IPS DF 6.9 (cell line): ENCODE results near the gene PTCD2.
"Not testable (repeated sequence)": the region's sequence is repeated elsewhere in the genome, so short reads cannot be mapped to it uniquely, and the experiment has no call there.

ENCODE experiments used
- DNase-seq: peaks from one replicate; pipeline ENCODE4 v3.0.0-alpha.2; 2013; ENCODE audit warnings: low read depth, low spot score
- H3K27ac ChIP-seq: one replicate; pipeline ENCODE4 v1.5.1; 2013; ENCODE audit warnings: low read length, control low read depth
- H3K27me3 ChIP-seq: 2 replicates; pipeline ENCODE4 v1.6.1; 2013; ENCODE audit warnings: mild to moderate bottlenecking, low read length; ENCODE audit not compliant: control insufficient read depth, insufficient read depth
- H3K36me3 ChIP-seq: 2 replicates; pipeline ENCODE4 v1.6.1; 2013; ENCODE audit warnings: low read length; ENCODE audit not compliant: control insufficient read depth, insufficient read depth
- H3K4me1 ChIP-seq: 2 replicates; pipeline ENCODE4 v1.6.1; 2013; ENCODE audit warnings: low read length; ENCODE audit not compliant: control insufficient read depth, insufficient read depth
- H3K4me3 ChIP-seq: 2 replicates; pipeline ENCODE4 v1.5.1; 2013; ENCODE audit warnings: mild to moderate bottlenecking, low read length
- H3K9me3 ChIP-seq: 2 replicates; pipeline ENCODE4 v1.6.1; 2013; ENCODE audit warnings: low read length, inconsistent platforms; ENCODE audit not compliant: control insufficient read depth, insufficient read depth
- WGBS: extraction: QIAGEN DNeasy Blood & Tissue Kit; methylation state at CpG from one replicate; pipeline ENCODE4 v1.1.7; 2013; ENCODE audit warnings: mixed read lengths, missing lambda C conversion rate; ENCODE audit not compliant: insufficient read length, insufficient coverage; 5-methylcytosine and 5-hydroxymethylcytosine counted together

Gene PTCD2

GRCh38 chr5:72313141-72313540 lies 7.0 kb upstream of the PTCD2 start:
- Histone ChIP-seq H3K9me3 (no peaks in the 10 kb centered on the region), H3K27ac (no peak overlapping the region), H3K36me3 (peaks cover 5% of the 10 kb centered on the region; the same call in 1 of the 2 replicates), H3K27me3 (no peaks in the 10 kb centered on the region), H3K4me3 (no peak overlapping the region), H3K4me1 (peaks cover 2% of the 10 kb centered on the region; the same call in 1 of the 2 replicates)
- no peak for DNase-seq
- WGBS = no CpG with 5 or more reads among the region's 1 CpG

GRCh38 chr5:72314571-72315172 lies 5.5 kb upstream of the PTCD2 start:
- no peak for DNase-seq
- WGBS = no CpG with 5 or more reads among the region's 3 CpGs
- H3K27ac ChIP-seq = no peak overlapping the region
- H3K9me3 ChIP-seq = no peaks in the 10 kb centered on the region
- H3K4me1 ChIP-seq = no peaks in the 10 kb centered on the region
- H3K4me3 ChIP-seq = no peak overlapping the region
- peaks cover 5% of the 10 kb centered on the region; the same call in 1 of the 2 replicates for H3K36me3 ChIP-seq
- H3K27me3 ChIP-seq = no peaks in the 10 kb centered on the region

GRCh38 chr5:72319435-72319975 lies 668 bp upstream of the PTCD2 start:
- H3K27me3 ChIP-seq, H3K9me3 ChIP-seq, DNase-seq, H3K4me1 ChIP-seq, H3K27ac ChIP-seq, H3K36me3 ChIP-seq: not testable (repeated sequence)
- H3K4me3 ChIP-seq = peak overlapping the region; percentile 74; the same call in 1 of the 2 replicates
- WGBS = no CpG with 5 or more reads among the region's 28 CpGs

- H3K4me1 ChIP-seq = no peaks in the 10 kb centered on the region
- WGBS = no CpG with 5 or more reads among the region's 5 CpGs
- H3K4me3 ChIP-seq = no peak overlapping the region
- H3K27me3 ChIP-seq = no peaks in the 10 kb centered on the region
- H3K36me3 ChIP-seq = no peaks in the 10 kb centered on the region
- no peaks in the 10 kb centered on the region for H3K9me3 ChIP-seq
- DNase-seq = no peak
- H3K27ac ChIP-seq = no peak overlapping the region
These were observed 4.1 kb downstream of the PTCD2 start for GRCh38 chr5:72324189-72324825.

- Histone ChIP-seq H3K9me3 (no peaks in the 10 kb centered on the region), H3K4me3 (no peak overlapping the region), H3K4me1 (no peaks in the 10 kb centered on the region), H3K36me3 (no peaks in the 10 kb centered on the region), H3K27ac (no peak overlapping the region), H3K27me3 (no peaks in the 10 kb centered on the region)
- no CpG with 5 or more reads among the region's 4 CpGs for WGBS
- DNase-seq = no peak
These were observed 5.6 kb downstream of the PTCD2 start for GRCh38 chr5:72325566-72326305.

GRCh38 chr5:72326306-72326649 lies 6.1 kb downstream of the PTCD2 start:
- Histone ChIP-seq H3K27ac (no peak overlapping the region), H3K4me1 (no peaks in the 10 kb centered on the region), H3K4me3 (no peak overlapping the region), H3K9me3 (no peaks in the 10 kb centered on the region), H3K36me3 (no peaks in the 10 kb centered on the region), H3K27me3 (no peaks in the 10 kb centered on the region)
- no peak for DNase-seq
- no CpG with 5 or more reads among the region's 2 CpGs for WGBS

GRCh38 chr5:72328172-72328571 lies 8.0 kb downstream of the PTCD2 start:
- no peak for DNase-seq

GRCh38 chr5:72330712-72331111 lies 10.5 kb downstream of the PTCD2 start:
- Histone ChIP-seq H3K4me1 (no peaks in the 10 kb centered on the region), H3K4me3 (no peak overlapping the region), H3K27me3 (no peaks in the 10 kb centered on the region), H3K9me3 (no peaks in the 10 kb centered on the region), H3K27ac (no peak overlapping the region), H3K36me3 (no peaks in the 10 kb centered on the region)
- WGBS = no CpG with 5 or more reads among the region's 1 CpG
- DNase-seq = no peak

More at GRCh38 chr5:72328172-72328571, 8.0 kb downstream of the PTCD2 start:
- H3K9me3 ChIP-seq = no peaks in the 10 kb centered on the region
- H3K4me1 ChIP-seq = no peaks in the 10 kb centered on the region
- no peak overlapping the region for H3K4me3 ChIP-seq
- no peaks in the 10 kb centered on the region for H3K27me3 ChIP-seq
- no peaks in the 10 kb centered on the region for H3K36me3 ChIP-seq
- H3K27ac ChIP-seq = no peak overlapping the region

- H3K27ac ChIP-seq = no peak overlapping the region
- H3K36me3 ChIP-seq = no peaks in the 10 kb centered on the region
- no peaks in the 10 kb centered on the region for H3K4me1 ChIP-seq
- no CpG with 5 or more reads among the region's 1 CpG for WGBS
- no peaks in the 10 kb centered on the region for H3K9me3 ChIP-seq
- DNase-seq = no peak
- no peak overlapping the region for H3K4me3 ChIP-seq
- no peaks in the 10 kb centered on the region for H3K27me3 ChIP-seq
These were observed 17.0 kb downstream of the PTCD2 start for GRCh38 chr5:72337159-72337558.

- no peaks in the 10 kb centered on the region for H3K36me3 ChIP-seq
- H3K27ac ChIP-seq = no peak overlapping the region
- no peaks in the 10 kb centered on the region for H3K9me3 ChIP-seq
- H3K4me1 ChIP-seq = no peaks in the 10 kb centered on the region
- H3K27me3 ChIP-seq = no peaks in the 10 kb centered on the region
- H3K4me3 ChIP-seq = no peak overlapping the region
- no CpG with 5 or more reads among the region's 4 CpGs for WGBS
- DNase-seq = no peak
These were observed 18.6 kb downstream of the PTCD2 start for GRCh38 chr5:72338689-72339209.
